ENCODE results near the gene RXRA.

DNA sequence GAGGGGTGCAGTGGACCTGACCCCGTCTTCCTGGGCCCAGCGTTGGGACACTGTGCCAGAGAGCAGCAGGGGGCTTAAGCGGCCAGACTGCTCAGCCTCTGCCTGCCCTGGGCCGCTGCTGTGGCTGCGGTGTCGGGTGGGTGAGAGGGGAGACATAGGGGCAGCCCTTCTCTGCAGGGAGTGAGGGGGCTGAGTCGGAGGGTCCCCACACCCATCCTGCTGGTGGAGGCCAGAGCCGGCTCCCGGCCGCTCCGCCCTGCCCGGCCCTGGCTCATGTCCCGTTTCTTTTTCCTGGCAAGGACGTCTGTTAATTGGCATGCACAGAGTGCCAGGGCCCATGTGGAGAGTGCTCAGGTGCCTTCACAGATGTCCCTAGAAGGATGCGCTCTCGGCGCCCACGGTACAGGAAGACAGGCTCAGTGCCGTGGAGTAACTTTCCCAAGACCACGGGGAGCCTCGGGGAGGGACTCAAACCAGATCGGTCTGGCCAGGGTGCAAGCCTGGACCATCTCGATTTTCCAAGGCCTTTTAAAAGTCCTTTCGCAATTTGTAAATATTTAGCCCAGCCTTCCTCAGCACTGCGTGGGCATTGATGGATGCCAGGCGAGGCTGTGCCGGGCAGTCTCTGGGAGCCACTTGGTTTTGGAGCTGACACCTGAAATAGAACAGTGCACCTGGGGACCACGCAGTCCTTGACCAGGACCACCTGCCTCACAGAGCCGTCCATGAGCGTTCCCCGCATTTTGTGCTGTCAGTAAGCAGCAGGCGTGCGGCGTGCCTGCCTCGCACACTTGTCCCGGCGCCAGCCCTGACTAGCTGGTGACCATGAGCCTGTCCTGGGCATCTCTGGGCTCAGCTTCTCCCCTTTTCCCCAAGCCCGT, 60.9 kb downstream of the RXRA start:
- TF ChIP-seq MAZ (IDR thresholded peaks at IDR 0.05; ENCODE audit: borderline replicate concordance, low read depth, low read length) (no peak), POLR2A (IDR thresholded peaks at IDR 0.05; ENCODE audit: low read depth, low read length) (no peak), CEBPB (IDR thresholded peaks at IDR 0.05; ENCODE audit: low read depth, low read length) (peak; percentile 69)
- TF ChIP-seq, protein P1, sequence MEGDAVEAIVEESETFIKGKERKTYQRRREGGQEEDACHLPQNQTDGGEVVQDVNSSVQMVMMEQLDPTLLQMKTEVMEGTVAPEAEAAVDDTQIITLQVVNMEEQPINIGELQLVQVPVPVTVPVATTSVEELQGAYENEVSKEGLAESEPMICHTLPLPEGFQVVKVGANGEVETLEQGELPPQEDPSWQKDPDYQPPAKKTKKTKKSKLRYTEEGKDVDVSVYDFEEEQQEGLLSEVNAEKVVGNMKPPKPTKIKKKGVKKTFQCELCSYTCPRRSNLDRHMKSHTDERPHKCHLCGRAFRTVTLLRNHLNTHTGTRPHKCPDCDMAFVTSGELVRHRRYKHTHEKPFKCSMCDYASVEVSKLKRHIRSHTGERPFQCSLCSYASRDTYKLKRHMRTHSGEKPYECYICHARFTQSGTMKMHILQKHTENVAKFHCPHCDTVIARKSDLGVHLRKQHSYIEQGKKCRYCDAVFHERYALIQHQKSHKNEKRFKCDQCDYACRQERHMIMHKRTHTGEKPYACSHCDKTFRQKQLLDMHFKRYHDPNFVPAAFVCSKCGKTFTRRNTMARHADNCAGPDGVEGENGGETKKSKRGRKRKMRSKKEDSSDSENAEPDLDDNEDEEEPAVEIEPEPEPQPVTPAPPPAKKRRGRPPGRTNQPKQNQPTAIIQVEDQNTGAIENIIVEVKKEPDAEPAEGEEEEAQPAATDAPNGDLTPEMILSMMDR (conservative IDR thresholded peaks at IDR 0.05; ENCODE audit: low read depth, low read length): no peak
